A375 (cell line): ENCODE results near the gene NFX1. TPM values are rescaled to one million over a fixed set of nuclear protein-coding genes. Genes with fewer than 3 reads are reported as not detected.

ENCODE experiments used
- small RNA-seq: library from RNA; depleted of rRNA; stranded (forward); fragments of <200 nt; gene quantifications from one replicate; pipeline ENCODE3, GENCODE V24; 2014
- total RNA-seq: library from RNA; depleted of rRNA; stranded (reverse); fragments of >200 nt; shearing (Covaris generic); gene quantifications from 2 replicates; pipeline ENCODE4 v1.2.3, GENCODE V29; 2014; rRNA removed

NFX1 gene
- total RNA-seq = 28.9 and 32.3 TPM in 2 replicates

DNA sequence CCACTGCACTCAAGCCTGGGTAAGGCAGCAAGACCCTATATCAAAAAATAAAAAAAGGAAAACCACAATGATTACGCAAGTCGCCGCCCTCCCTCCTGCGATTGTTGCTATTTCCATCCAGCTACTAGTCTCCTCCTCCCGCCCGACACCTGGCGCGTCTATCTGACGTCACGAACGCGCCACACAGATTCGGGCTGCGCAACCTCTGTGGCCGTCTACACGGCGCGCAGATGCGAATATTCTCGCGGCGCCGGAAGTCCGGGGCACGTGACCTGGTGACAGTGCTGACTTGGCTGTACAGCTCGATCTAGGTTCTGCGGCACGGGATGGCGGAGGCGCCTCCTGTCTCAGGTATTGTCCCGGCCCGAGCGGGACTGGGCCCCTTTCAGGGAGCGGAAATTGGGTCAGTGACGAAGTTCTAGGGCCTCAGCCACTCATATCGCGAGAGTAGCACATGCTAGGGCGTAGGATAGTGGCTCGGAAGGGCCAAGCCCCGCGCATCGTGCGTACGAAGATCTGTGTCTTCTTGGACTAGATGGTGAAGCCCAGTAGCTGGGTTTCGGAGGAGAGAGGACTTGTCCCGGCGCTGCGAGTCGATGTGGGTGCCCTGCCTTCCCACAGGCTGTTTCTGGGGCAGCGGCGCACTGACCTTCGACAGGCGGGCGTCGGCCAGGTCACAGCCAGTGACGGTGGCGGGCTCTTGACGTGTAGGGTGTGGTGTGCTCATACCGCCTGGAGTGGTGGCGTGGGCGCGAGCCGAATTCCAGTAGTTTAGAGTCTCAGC is at the start of gene NFX1:
Gene NFX1, plus strand, starts transcription at position 270 of the 784 bp plus-strand sequence. Its CDS starts 57 bp downstream, at position 327.

DNA sequence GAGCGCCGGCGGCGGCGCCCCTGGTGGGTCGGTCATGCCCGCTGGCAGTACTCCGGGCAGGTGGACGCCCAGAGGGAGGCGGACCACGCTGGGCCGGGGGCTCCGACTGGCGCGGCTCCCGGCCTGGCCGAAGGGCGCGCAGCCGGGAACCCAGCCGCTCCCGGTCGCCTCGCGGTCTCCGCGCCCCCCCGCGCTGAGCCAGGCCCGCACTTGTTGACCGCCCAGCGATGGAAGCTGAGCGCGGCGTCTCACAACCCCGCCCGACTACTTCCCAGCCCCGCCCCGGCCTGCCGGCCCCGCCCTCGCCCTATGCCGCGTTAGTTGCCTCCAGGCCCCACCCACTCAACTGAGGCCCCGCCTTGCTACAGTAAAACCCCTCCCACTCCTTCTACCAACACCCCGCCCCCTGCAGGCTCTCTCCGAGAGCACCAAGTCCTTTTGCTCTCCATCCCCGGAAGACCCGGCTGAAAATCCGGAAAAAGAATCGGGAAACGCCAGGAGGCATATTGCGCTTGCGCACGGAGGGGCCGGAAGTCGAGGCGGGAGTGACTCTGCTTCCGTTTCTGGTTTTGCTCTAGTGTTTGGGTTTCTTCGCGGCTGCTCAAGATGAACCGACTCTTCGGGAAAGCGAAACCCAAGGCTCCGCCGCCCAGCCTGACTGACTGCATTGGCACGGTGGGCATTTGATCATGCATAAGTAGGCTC is 25.7 kb upstream of the NFX1 start, which contains the start of the genes BAG1 and CHMP5:
Gene BAG1, minus strand, starts transcription at position 236 of the 705 bp plus-strand sequence.
Gene CHMP5, plus strand, starts transcription at position 577 of the 705 bp plus-strand sequence. Its CDS starts 30 bp downstream, at position 607.

DNA sequence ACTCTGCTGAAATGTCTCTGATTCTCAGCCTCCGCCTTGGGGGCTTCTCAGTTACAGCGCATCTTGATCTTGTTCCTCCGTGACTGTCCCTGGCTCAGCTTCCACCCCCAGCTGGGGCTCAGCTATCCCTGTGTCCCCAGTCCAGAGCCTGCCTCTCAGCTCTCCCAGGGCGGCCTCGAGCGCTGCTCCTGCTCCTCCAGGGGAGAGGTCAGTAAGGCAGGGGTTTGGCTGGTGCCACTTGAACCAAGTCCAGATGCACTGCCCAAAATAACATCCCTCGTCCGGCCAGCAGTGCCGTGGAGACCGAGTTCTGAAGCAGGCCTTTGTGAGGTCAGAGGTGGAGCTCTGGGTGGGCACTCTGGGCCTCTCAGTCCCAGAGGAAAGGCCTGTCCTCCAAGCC is 112.1 kb downstream of the NFX1 start, which contains the start of gene AQP7:
Gene AQP7, minus strand, starts transcription at position 198 of the 400 bp plus-strand sequence. CDS start 1,306 bp downstream, outside the sequence.

Small RNA genes lying within 50 kb of the gene (small RNA-seq; reads per million reads assigned to genes)
- not detected for gene RF00019

Other genes with a start within 250 kb of the NFX1 start
- gene SMU1, start 213.8 kb upstream of the NFX1 start, total RNA-seq = 20.1 and 23.5 TPM in 2 replicates
- 12.4 TPM in 2 replicates for gene B4GALT1, start 123.2 kb upstream of the NFX1 start, total RNA-seq
- gene SPINK4, start 50.3 kb upstream of the NFX1 start, total RNA-seq = not detected in 2 replicates
- gene BAG1, start 25.8 kb upstream of the NFX1 start, total RNA-seq = 81.0 and 85.2 TPM in 2 replicates
- gene CHMP5, start 25.5 kb upstream of the NFX1 start, total RNA-seq = 111 and 129 TPM in 2 replicates
- gene AQP7, start 112.1 kb downstream of the NFX1 start, total RNA-seq = not detected in 2 replicates
- gene AQP3, start 157.1 kb downstream of the NFX1 start, total RNA-seq = 2.5 and 2.7 TPM in 2 replicates
- 77.7 and 79.7 TPM in 2 replicates for gene NOL6, start 183.4 kb downstream of the NFX1 start, total RNA-seq
- 3.8 and 7.8 TPM in 2 replicates for gene ANKRD18B, start 233.7 kb downstream of the NFX1 start, total RNA-seq